B cell (primary cell): ENCODE data around the gene ROR2. TPM values are rescaled to one million over a fixed set of nuclear protein-coding genes. Genes with fewer than 3 reads are reported as not detected.

Experiments
- ATAC-seq: fragments of 200-7000 bp; cut with Tn5 transposase; one replicate; pipeline ENCODE4 v1.10.0; 2021; ENCODE audit warnings: low read depth, mild to moderate bottlenecking, moderate number of reproducible peaks, moderate library complexity
- CTCF ChIA-PET: fragments of 350-600 bp; sonication (Branson Sonifier 250); formaldehyde crosslinking; loops from one replicate; lab custom pipeline; 2021; ENCODE audit warnings: antibody characterized with exemption, inconsistent platforms; lab: Charles Lee
- POLR2A ChIA-PET: fragments of 350-600 bp; sonication (Branson Sonifier 250); formaldehyde crosslinking; loops from one replicate; lab custom pipeline; 2021; ENCODE audit warnings: antibody characterized with exemption; lab: Charles Lee
- DNase-seq: peaks from one replicate; pipeline ENCODE4 v3.0.0; 2013
- H2AFZ ChIP-seq: 2 replicates; pipeline ENCODE4 v1.6.1; 2012; ENCODE audit warnings: mild to moderate bottlenecking, low read depth, low read length; ENCODE audit not compliant: insufficient read depth, poor library complexity, severe bottlenecking
- H3K27ac ChIP-seq, 2 donors: 1 replicate in 1 of 2; 2 replicates in 1 of 2; pipeline ENCODE4 v1.5.1; 2012 to 2013; ENCODE audit warnings: low read length in 2 of 2, mild to moderate bottlenecking in 2 of 2, moderate library complexity in 1 of 2
- H3K27me3 ChIP-seq, 4 experiments: fragments of 200-600 bp in 1 of 4; sonication (generic) in 1 of 4; replicated peaks in 1 of 4; 1 replicate in 2 of 4; 2 replicates in 2 of 4; pipeline versions ENCODE4 v1.6.1 to v1.7.0; 2013 to 2016; ENCODE audit warnings: low read length in 3 of 4, mild to moderate bottlenecking in 2 of 4, mixed read lengths in 1 of 4, moderate library complexity in 1 of 4; ENCODE audit not compliant: insufficient read depth in 4 of 4, control insufficient read depth in 3 of 4; ENCODE audit errors: control extremely low read depth in 1 of 4
- H3K36me3 ChIP-seq, 2 experiments: replicated peaks in 1 of 2; 1 replicate in 1 of 2; 2 replicates in 1 of 2; pipeline versions ENCODE4 v1.6.1 to v1.7.1; 2013; ENCODE audit warnings: low read length in 1 of 2; ENCODE audit not compliant: insufficient read depth in 2 of 2, control insufficient read depth in 1 of 2; ENCODE audit errors: control extremely low read depth in 1 of 2, extremely low read depth in 1 of 2
- H3K4me1 ChIP-seq, 2 donors: fragments of 200-600 bp in 1 of 2; sonication (generic) in 1 of 2; 1 replicate in 1 of 2; 2 replicates in 1 of 2; pipeline versions ENCODE4 v1.5.1 to v1.6.1; 2013 to 2017; ENCODE audit warnings: low read length in 2 of 2; ENCODE audit not compliant: control insufficient read depth in 2 of 2, insufficient read depth in 2 of 2
- H3K4me2 ChIP-seq: replicated peaks from 2 replicates; pipeline ENCODE3; 2012; ENCODE audit warnings: mild to moderate bottlenecking, low read depth, low read length; ENCODE audit not compliant: poor library complexity, severe bottlenecking
- H3K4me3 ChIP-seq, 5 experiments: fragments of 200-600 bp in 1 of 5; sonication (generic) in 1 of 5; 1 replicate in 3 of 5; 2 replicates in 2 of 5; pipeline versions ENCODE4 v1.5.1 to v1.7.0; 2011 to 2016; ENCODE audit warnings: low read length in 4 of 5, mild to moderate bottlenecking in 4 of 5, low read depth in 2 of 5, control low read depth in 1 of 5, moderate library complexity in 1 of 5; ENCODE audit not compliant: insufficient read depth in 1 of 5; ENCODE audit errors: control extremely low read depth in 1 of 5, extremely low read depth in 1 of 5
- H3K79me2 ChIP-seq: fragments of 200-600 bp; sonication (generic); one replicate; pipeline ENCODE4 v1.6.0; 2016; ENCODE audit warnings: low read length; ENCODE audit not compliant: control insufficient read depth, insufficient read depth
- H3K9ac ChIP-seq: fragments of 200-600 bp; sonication (generic); 2 replicates; pipeline ENCODE4 v1.6.1; 2017; ENCODE audit warnings: mild to moderate bottlenecking, low read length, moderate library complexity
- H3K9me3 ChIP-seq, 3 donors: one replicate each; pipeline versions ENCODE4 v1.6.1 to v1.7.1; 2013; ENCODE audit warnings: low read length in 2 of 3; ENCODE audit not compliant: control insufficient read depth in 2 of 3, insufficient read depth in 1 of 3; ENCODE audit errors: control extremely low read depth in 1 of 3
- H4K20me1 ChIP-seq: 2 replicates; pipeline ENCODE4 v1.6.0; 2012; ENCODE audit warnings: mild to moderate bottlenecking, low read length; ENCODE audit not compliant: insufficient read depth, control insufficient read depth, poor library complexity, severe bottlenecking
- H3K27ac Mint-ChIP-seq: one replicate; pipeline ENCODE4 v1.8.0; 2021; ENCODE audit warnings: mixed read lengths
- H3K27me3 Mint-ChIP-seq: one replicate; pipeline ENCODE4 v1.8.0; 2021; ENCODE audit warnings: mixed read lengths
- H3K4me1 Mint-ChIP-seq: one replicate; pipeline ENCODE4 v1.8.0; 2021; ENCODE audit warnings: mixed read lengths
- H3K4me3 Mint-ChIP-seq: one replicate; pipeline ENCODE4 v1.8.0; 2021; ENCODE audit warnings: mixed read lengths
- H3K9me3 Mint-ChIP-seq: one replicate; pipeline ENCODE4 v1.8.0; 2022; ENCODE audit warnings: mixed read lengths; ENCODE audit not compliant: insufficient read depth
- EZH2 ChIP-seq: IDR thresholded peaks from 2 replicates; pipeline ENCODE4 v1.6.1; 2012; ENCODE audit warnings: borderline replicate concordance, low read depth, mild to moderate bottlenecking, moderate library complexity, low read length; ENCODE audit not compliant: insufficient read depth, poor library complexity, severe bottlenecking
- WGBS: methylation state at CpG from one replicate; pipeline ENCODE4 v1.1.5; 2013; ENCODE audit warnings: missing lambda C conversion rate; ENCODE audit not compliant: insufficient coverage; 5-methylcytosine and 5-hydroxymethylcytosine counted together
- intact Hi-C: fragments of 100-400 bp; cut with micrococcal nuclease; formaldehyde crosslinking; loops from one replicate; pipeline ENCODE4 v1.10.0; 2022
- polyA plus RNA-seq: library from polyadenylated mRNA; depleted of rRNA; stranded (reverse); fragments of >200 nt; gene quantifications from 2 replicates; pipeline ENCODE4 v1.2.3, GENCODE V29; 2012
- total RNA-seq, 2 donors: library from RNA; stranded (reverse); fragments of 120-200 nt in 1 of 2; gene quantifications; 1 replicate in 1 of 2; 2 replicates in 1 of 2; pipeline versions ENCODE4 v1.2.3 to v1.2.4, GENCODE V29; 2013 to 2022
- TF ChIP-seq, protein P1 (sequence below): fragments of 200-600 bp; IDR thresholded peaks from one replicate; pipeline ENCODE4 v1.8.0; 2022; ENCODE audit warnings: antibody characterized with exemption, mild to moderate bottlenecking

The ROR2 gene
- total and polyA plus RNA-seq, 2 donors (not counting 1 experiment from before 2014, with no cell fraction given), result 0.21 to 0.49 TPM

DNA sequence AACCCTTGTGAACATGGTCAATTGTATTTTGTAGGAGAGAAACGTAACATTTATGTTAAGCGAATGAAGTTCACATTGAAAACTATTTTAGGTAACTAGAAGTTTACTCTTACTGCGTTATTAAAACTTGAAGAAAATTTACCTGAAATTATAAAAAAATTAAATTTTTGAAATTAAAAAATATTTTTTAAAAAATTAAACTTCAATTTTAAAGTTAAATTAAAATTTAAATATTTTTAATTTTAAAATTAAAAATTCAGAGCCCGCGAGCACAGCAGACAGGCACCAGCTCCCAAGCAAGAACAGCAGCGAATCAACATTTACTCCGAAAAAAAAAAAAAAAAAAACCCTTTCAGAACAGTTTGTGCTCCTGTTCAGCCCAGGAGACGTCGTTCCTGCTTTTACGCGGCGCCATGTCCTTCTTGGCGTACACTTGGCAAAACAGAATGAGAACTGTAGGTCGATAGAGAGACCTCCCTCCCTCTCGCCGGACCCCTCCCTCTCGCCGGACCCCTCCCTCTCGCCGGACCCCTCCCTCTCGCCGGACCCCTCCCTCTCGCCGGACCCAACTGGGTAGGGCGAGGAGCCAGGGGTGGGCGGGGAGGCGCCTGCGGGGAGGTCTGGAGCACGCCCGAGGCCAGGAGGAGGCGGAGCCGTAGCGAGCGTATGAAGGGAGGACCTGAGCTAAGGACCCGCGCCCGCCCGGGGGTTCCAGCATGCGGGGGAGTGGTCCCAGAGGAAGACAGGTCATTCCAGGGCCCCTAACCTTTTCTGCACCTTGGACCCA lies 235.8 kb downstream of the ROR2 start:
- WGBS, result 6% methylated on average over 25 of the region's 39 CpGs
- Histone ChIP-seq H3K4me3 (peak overlapping the region in 4 of 5 experiments; percentile 33 to 51 (median 46)), H4K20me1 (no peaks in the 10 kb centered on the region), H3K9ac (peak overlapping the region; percentile 55), H3K9me3 (peaks cover 0 to 11% (median 6%) of the 10 kb centered on the region in 3 donors), H3K36me3 (no peaks in the 10 kb centered on the region), H3K27ac (no peak overlapping the region), H3K27me3 (peaks cover 0 to 4% (median 0%) of the 10 kb centered on the region in 4 experiments), H2AFZ (peak overlapping the region; percentile 65), H3K79me2 (no peaks in the 10 kb centered on the region), H3K4me1 (peaks cover 15 to 32% of the 10 kb centered on the region in 2 donors), H3K4me2 (peak overlapping the region; percentile 75)
- Mint-ChIP-seq H3K27me3 (no peaks in the 10 kb centered on the region), H3K4me3 (peak overlapping the region; percentile 67), H3K4me1 (peaks cover 6% of the 10 kb centered on the region), H3K9me3 (peaks cover 5% of the 10 kb centered on the region), H3K27ac (no peak overlapping the region)
- TF ChIP-seq EZH2, result no peak
- TF ChIP-seq, protein P1, sequence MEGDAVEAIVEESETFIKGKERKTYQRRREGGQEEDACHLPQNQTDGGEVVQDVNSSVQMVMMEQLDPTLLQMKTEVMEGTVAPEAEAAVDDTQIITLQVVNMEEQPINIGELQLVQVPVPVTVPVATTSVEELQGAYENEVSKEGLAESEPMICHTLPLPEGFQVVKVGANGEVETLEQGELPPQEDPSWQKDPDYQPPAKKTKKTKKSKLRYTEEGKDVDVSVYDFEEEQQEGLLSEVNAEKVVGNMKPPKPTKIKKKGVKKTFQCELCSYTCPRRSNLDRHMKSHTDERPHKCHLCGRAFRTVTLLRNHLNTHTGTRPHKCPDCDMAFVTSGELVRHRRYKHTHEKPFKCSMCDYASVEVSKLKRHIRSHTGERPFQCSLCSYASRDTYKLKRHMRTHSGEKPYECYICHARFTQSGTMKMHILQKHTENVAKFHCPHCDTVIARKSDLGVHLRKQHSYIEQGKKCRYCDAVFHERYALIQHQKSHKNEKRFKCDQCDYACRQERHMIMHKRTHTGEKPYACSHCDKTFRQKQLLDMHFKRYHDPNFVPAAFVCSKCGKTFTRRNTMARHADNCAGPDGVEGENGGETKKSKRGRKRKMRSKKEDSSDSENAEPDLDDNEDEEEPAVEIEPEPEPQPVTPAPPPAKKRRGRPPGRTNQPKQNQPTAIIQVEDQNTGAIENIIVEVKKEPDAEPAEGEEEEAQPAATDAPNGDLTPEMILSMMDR, result no peak
- POLR2A ChIA-PET, result no interaction called here
- peak; percentile 42 for ATAC-seq
- CTCF ChIA-PET, result interaction anchor here (1.3 to 1.5 kb wide), 2 partner anchors 13 kb away, joined by 3 to 4 read pairs; no protein-coding TSS in a partner anchor
- intact Hi-C loops, result loop anchor here (5.0 kb wide), 1 partner anchor 292 kb away; the partner anchor contains the start of gene NFIL3
- peak; percentile 40 for DNase-seq

GRCh38 chr9:91712811-91713210 lies 237.2 kb downstream of the ROR2 start:
- H3K4me3 ChIP-seq, result peak overlapping the region in 1 of 5 experiments; percentile 68
- intact Hi-C loops, result loop anchor here (2.0 to 5.0 kb wide), 2 partner anchors 291 to 562 kb away; partner anchors contain the start of gene NFIL3
- H3K27me3 ChIP-seq, result peaks cover 0 to 4% (median 0%) of the 10 kb centered on the region in 4 experiments
- H3K79me2 ChIP-seq, result no peaks in the 10 kb centered on the region
- no peak overlapping the region for H3K9ac ChIP-seq
- H3K9me3 Mint-ChIP-seq, result peaks cover 5% of the 10 kb centered on the region
- peaks cover 6% of the 10 kb centered on the region for H3K4me1 Mint-ChIP-seq
- H3K27ac Mint-ChIP-seq, result no peak overlapping the region
- ChIA-PET CTCF (interaction anchor here (1.1 to 1.5 kb wide), 2 partner anchors 8 to 14 kb away, joined by 4 to 5 read pairs; no protein-coding TSS in a partner anchor), POLR2A (no interaction called here)
- WGBS, result 94% methylated on average over 4 of the region's 7 CpGs
- H3K4me3 Mint-ChIP-seq, result no peak overlapping the region
- H3K9me3 ChIP-seq, result peaks cover 0 to 7% (median 6%) of the 10 kb centered on the region in 3 donors
- DNase-seq (no peak), ATAC-seq (no peak)
- peak overlapping the region in 1 of 2 donors; percentile 35 for H3K27ac ChIP-seq
- H3K27me3 Mint-ChIP-seq, result no peaks in the 10 kb centered on the region
- H3K4me1 ChIP-seq, result peaks cover 15 to 32% of the 10 kb centered on the region in 2 donors
- no peaks in the 10 kb centered on the region for H3K36me3 ChIP-seq
- peak overlapping the region; percentile 75 for H3K4me2 ChIP-seq
- H2AFZ ChIP-seq, result peak overlapping the region; percentile 74
- TF ChIP-seq, protein P1, result no peak
- no peak for TF ChIP-seq EZH2
- no peaks in the 10 kb centered on the region for H4K20me1 ChIP-seq
